Neural cell (in vitro differentiated cells): ENCODE data around the gene DUSP22.

ENCODE experiments used
- CTCF ChIP-seq: fragments of 450-650 bp; IDR thresholded peaks from 2 replicates; pipeline ENCODE4 v1.5.1; 2014; ENCODE audit warnings: antibody characterized with exemption, mild to moderate bottlenecking, moderate library complexity; ENCODE audit not compliant: poor library complexity, severe bottlenecking
- EP300 ChIP-seq: fragments of 450-650 bp; conservative IDR thresholded peaks from 2 replicates; pipeline ENCODE4 v1.6.1; 2014; ENCODE audit warnings: antibody characterized with exemption, mild to moderate bottlenecking, moderate library complexity; ENCODE audit not compliant: poor library complexity, severe bottlenecking
- EZH2 ChIP-seq: fragments of 200-600, 300-800 bp; shearing (Covaris generic), sonication (generic); IDR thresholded peaks from 2 replicates; pipeline ENCODE4 v1.6.1; 2014; ENCODE audit warnings: antibody characterized with exemption, low read length, borderline replicate concordance, mild to moderate bottlenecking; ENCODE audit not compliant: insufficient read depth, poor library complexity, severe bottlenecking
- MXI1 ChIP-seq: fragments of 450-650 bp; conservative IDR thresholded peaks from 2 replicates; pipeline ENCODE4 v1.6.1; 2014; ENCODE audit warnings: antibody characterized with exemption, mild to moderate bottlenecking; ENCODE audit not compliant: poor library complexity, severe bottlenecking
- POLR2AphosphoS5 ChIP-seq: IDR thresholded peaks from 2 replicates; pipeline ENCODE4 v1.6.1; 2012
- RAD21 ChIP-seq: fragments of 450-650 bp; conservative IDR thresholded peaks from 2 replicates; pipeline ENCODE4 v1.6.1; 2014; ENCODE audit warnings: antibody characterized with exemption, mild to moderate bottlenecking, moderate library complexity
- REST ChIP-seq: IDR thresholded peaks from 2 replicates; pipeline ENCODE4 v1.6.1; 2012; ENCODE audit warnings: borderline replicate concordance
- SMC3 ChIP-seq: fragments of 450-650 bp; conservative IDR thresholded peaks from 2 replicates; pipeline ENCODE4 v1.6.1; 2014; ENCODE audit warnings: antibody characterized with exemption, mild to moderate bottlenecking, moderate library complexity; ENCODE audit not compliant: poor library complexity
- TAF1 ChIP-seq: IDR thresholded peaks from 2 replicates; pipeline ENCODE4 v1.6.1; 2012; ENCODE audit warnings: low read depth

DNA sequence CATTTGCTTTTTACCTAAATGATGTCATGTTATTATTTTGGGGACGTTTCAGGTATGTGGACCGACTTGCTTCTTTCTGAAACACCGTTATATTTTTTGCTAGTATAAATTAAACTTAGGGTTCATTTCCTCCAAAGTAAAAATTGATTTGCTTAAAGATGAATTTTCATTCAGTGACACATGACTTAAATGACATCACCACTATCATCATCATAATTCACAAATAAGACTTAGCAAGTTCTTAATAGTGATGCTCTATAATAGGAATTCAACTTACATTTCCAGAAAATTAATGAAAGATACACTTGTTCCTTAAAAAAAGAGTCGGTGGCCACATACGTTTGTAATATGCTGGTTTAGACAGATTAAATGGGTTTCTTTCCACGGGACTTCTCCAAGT is 108.5 kb downstream of the DUSP22 start:
- TF ChIP-seq TAF1 (no peak), MXI1 (no peak), EZH2 (no peak), CTCF (no peak), POLR2AphosphoS5 (no peak), RAD21 (no peak), EP300 (no peak), REST (no peak), SMC3 (no peak)
